ENCODE measurements around the gene CDHR4. TPM values are rescaled to one million over a fixed set of nuclear protein-coding genes. Genes with fewer than 3 reads are reported as not detected.

The CDHR4 gene
- total RNA-seq, 1 experiment from 2014 or later = not detected

DNA sequence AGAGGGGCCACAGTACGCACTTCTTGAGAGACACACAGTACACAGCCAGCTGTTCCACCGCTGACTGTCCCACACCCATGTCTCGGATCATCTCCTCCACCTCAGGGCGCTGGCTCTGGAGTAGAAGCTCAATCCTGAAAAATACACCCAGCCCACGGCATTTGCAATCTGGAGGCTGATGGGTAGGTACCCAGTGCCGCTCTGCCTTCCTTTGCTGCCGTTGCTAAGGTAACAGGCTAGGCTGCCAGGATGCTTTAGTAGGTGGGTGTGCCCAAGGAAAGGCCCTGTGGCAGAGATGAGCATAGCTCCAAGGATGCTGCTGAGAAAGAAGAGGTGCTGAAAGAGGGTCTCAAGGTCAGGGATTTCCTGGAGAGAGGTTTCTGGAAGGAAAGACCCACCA lies 42.1 kb upstream of the CDHR4 start:
- Histone ChIP-seq H3K9me3 (ENCODE audit: low read length) (no peaks in the 10 kb centered on the region), H3K9ac (ENCODE audit: low read length) (no peak overlapping the region), H3K27ac (ENCODE audit: low read length) (no peak overlapping the region), H3K9me2 (replicated peaks; ENCODE audit: low read length) (no peaks in the 10 kb centered on the region), H3K27me3 (ENCODE audit: low read length) (no peaks in the 10 kb centered on the region), H4K20me1 (ENCODE audit: low read length) (no peaks in the 10 kb centered on the region), H3K79me2 (ENCODE audit: low read length) (no peaks in the 10 kb centered on the region), H3F3A (ENCODE audit: low read length, unreplicated experiment) (no peaks in the 10 kb centered on the region), H3K4me1 (ENCODE audit: insufficient read depth, low read length) (peaks cover 4% of the 10 kb centered on the region; the same call in 1 of the 2 replicates), H3K4me2 (ENCODE audit: low read length) (no peak overlapping the region), H3K36me3 (ENCODE audit: low read depth, low read length) (peaks cover 47% of the 10 kb centered on the region), H2AFZ (ENCODE audit: low read length) (no peak overlapping the region), H3K4me3 (ENCODE audit: low read length) (no peak overlapping the region)
- no peak for ATAC-seq
- ChIA-PET POLR2A (ENCODE audit: unreplicated experiment) (no interaction called here), CTCF (interaction anchor here (0.7 kb wide), 1 partner anchor 64 kb away, joined by 3 read pairs; no protein-coding TSS in a partner anchor)
- DNase-seq = no peak
- BruUV-seq (replicated peaks) = no TSS peak
- intact Hi-C loops (cut with micrococcal nuclease) = loop anchor here (1.0 kb wide), 1 partner anchor 64 kb away; no protein-coding TSS in a partner anchor
- TF ChIP-seq EZH2phosphoT487 (IDR thresholded peaks at IDR 0.05; ENCODE audit: borderline replicate concordance, low read length) (no peak), EZH2 (IDR thresholded peaks at IDR 0.05; ENCODE audit: low read length, unreplicated experiment) (no peak)
- TF ChIP-seq, protein P1, sequence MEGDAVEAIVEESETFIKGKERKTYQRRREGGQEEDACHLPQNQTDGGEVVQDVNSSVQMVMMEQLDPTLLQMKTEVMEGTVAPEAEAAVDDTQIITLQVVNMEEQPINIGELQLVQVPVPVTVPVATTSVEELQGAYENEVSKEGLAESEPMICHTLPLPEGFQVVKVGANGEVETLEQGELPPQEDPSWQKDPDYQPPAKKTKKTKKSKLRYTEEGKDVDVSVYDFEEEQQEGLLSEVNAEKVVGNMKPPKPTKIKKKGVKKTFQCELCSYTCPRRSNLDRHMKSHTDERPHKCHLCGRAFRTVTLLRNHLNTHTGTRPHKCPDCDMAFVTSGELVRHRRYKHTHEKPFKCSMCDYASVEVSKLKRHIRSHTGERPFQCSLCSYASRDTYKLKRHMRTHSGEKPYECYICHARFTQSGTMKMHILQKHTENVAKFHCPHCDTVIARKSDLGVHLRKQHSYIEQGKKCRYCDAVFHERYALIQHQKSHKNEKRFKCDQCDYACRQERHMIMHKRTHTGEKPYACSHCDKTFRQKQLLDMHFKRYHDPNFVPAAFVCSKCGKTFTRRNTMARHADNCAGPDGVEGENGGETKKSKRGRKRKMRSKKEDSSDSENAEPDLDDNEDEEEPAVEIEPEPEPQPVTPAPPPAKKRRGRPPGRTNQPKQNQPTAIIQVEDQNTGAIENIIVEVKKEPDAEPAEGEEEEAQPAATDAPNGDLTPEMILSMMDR (conservative IDR thresholded peaks at IDR 0.05; ENCODE audit: low read depth, low read length) = no peak

DNA sequence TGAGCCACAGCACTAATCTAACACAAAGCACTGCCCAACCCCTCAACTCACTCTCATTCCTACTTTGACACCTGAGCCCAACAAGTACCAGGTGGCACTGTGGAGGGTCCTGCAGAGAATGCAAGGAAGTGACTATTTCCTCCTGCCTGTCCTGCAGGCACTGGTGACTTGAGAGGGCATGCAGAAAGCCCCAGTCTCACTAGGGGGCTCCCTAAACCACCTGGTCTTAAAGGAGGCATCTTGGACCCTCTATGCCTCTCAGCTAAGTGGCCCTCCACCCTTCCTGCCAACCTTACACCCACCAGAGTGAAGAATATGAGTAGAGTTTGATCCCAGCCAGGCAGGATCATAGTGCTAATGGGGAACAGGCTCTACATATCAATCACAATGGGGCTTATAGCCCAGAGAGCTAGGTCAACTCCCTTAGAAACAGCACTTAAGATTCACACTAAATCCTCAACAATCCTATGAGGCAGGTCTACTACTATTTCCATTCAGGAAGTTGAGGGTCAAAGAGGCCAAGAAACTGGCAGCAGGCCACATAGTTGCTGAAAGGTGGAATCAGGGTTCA lies 41.5 kb upstream of the CDHR4 start:
- H3K4me2 ChIP-seq (ENCODE audit: low read length) = no peak overlapping the region
- CTCF ChIA-PET = interaction anchor here (0.7 to 0.9 kb wide), 2 partner anchors 65 to 66 kb away, joined by 3 read pairs; no protein-coding TSS in a partner anchor
- H3K4me3 ChIP-seq (ENCODE audit: low read length) = no peak overlapping the region
- H3K79me2 ChIP-seq (ENCODE audit: low read length) = no peaks in the 10 kb centered on the region
- TF ChIP-seq EZH2phosphoT487 (IDR thresholded peaks at IDR 0.05; ENCODE audit: borderline replicate concordance, low read length) = no peak
- TF ChIP-seq, protein P1 (conservative IDR thresholded peaks at IDR 0.05; ENCODE audit: low read depth, low read length) = peak; percentile 66
- POLR2A ChIA-PET (ENCODE audit: unreplicated experiment) = interaction anchor here (0.6 kb wide), 1 partner anchor 38 kb away, joined by 3 read pairs; no protein-coding TSS in a partner anchor
- ATAC-seq = peak; percentile 65
- H3K9me3 ChIP-seq (ENCODE audit: low read length) = no peaks in the 10 kb centered on the region
- H3K4me1 ChIP-seq (ENCODE audit: insufficient read depth, low read length) = peaks cover 4% of the 10 kb centered on the region; the same call in 1 of the 2 replicates
- intact Hi-C loops (cut with micrococcal nuclease) = loop anchor here (1.0 kb wide), 1 partner anchor 65 kb away; no protein-coding TSS in a partner anchor
- no peaks in the 10 kb centered on the region for H3F3A ChIP-seq (ENCODE audit: low read length, unreplicated experiment)
- no peak overlapping the region for H3K27ac ChIP-seq (ENCODE audit: low read length)
- peaks cover 42% of the 10 kb centered on the region for H3K36me3 ChIP-seq (ENCODE audit: low read depth, low read length)
- H4K20me1 ChIP-seq (ENCODE audit: low read length) = no peaks in the 10 kb centered on the region
- H3K27me3 ChIP-seq (ENCODE audit: low read length) = no peaks in the 10 kb centered on the region
- no peaks in the 10 kb centered on the region for H3K9me2 ChIP-seq (replicated peaks; ENCODE audit: low read length)
- H2AFZ ChIP-seq (ENCODE audit: low read length) = no peak overlapping the region
- H3K9ac ChIP-seq (ENCODE audit: low read length) = no peak overlapping the region
- DNase-seq = peak; percentile 38
- BruUV-seq (replicated peaks) = no TSS peak

DNA sequence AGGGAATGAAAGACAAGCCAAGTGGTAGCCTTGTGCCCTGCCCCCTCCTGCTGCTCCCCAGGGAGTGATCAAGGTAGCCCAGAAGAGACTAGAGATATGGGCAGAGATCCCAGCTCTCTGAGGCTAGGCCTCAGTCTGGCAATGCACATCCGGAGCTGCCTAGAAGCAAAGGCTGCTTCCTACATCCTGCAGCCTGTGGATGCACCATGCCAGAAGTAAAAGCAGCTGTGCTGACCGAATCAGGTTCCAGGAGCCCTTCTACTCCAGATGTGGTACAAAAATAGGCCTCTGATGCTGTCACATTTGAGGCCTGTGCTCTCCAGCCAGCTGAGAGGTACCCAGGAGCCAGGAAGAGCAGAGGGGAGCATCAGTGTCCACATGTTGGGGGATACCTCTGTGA lies 40.7 kb upstream of the CDHR4 start:
- CTCF ChIA-PET = interaction anchor here (0.9 kb wide), 1 partner anchor 66 kb away, joined by 3 read pairs; no protein-coding TSS in a partner anchor
- intact Hi-C loops (cut with micrococcal nuclease) = no loop called here
- peaks cover 35% of the 10 kb centered on the region for H3K36me3 ChIP-seq (ENCODE audit: low read depth, low read length)

More for the DNA sequence above, 40.7 kb upstream of the CDHR4 start:
- TF ChIP-seq EZH2phosphoT487 (IDR thresholded peaks at IDR 0.05; ENCODE audit: borderline replicate concordance, low read length) (no peak), EZH2 (IDR thresholded peaks at IDR 0.05; ENCODE audit: low read length, unreplicated experiment) (no peak)
- H3K4me3 ChIP-seq (ENCODE audit: low read length) = no peak overlapping the region
- H3K27ac ChIP-seq (ENCODE audit: low read length) = no peak overlapping the region
- no TSS peak for BruUV-seq (replicated peaks)
- H3F3A ChIP-seq (ENCODE audit: low read length, unreplicated experiment) = no peaks in the 10 kb centered on the region
- DNase-seq = no peak
- H3K4me1 ChIP-seq (ENCODE audit: insufficient read depth, low read length) = peaks cover 4% of the 10 kb centered on the region; the same call in 1 of the 2 replicates
- POLR2A ChIA-PET (ENCODE audit: unreplicated experiment) = no interaction called here
- H3K27me3 ChIP-seq (ENCODE audit: low read length) = no peaks in the 10 kb centered on the region
- H3K9me3 ChIP-seq (ENCODE audit: low read length) = no peaks in the 10 kb centered on the region
- no peaks in the 10 kb centered on the region for H3K9me2 ChIP-seq (replicated peaks; ENCODE audit: low read length)
- H3K79me2 ChIP-seq (ENCODE audit: low read length) = no peaks in the 10 kb centered on the region
- H4K20me1 ChIP-seq (ENCODE audit: low read length) = no peaks in the 10 kb centered on the region
- no peak for ATAC-seq
- no peak overlapping the region for H2AFZ ChIP-seq (ENCODE audit: low read length)
- no peak overlapping the region for H3K4me2 ChIP-seq (ENCODE audit: low read length)
- no peak overlapping the region for H3K9ac ChIP-seq (ENCODE audit: low read length)
